BJ (cell line): ENCODE measurements around the gene AMMECR1L. TPM values are rescaled to one million over a fixed set of nuclear protein-coding genes. Genes with fewer than 3 reads are reported as not detected.

Experiments used
- CTCF ChIA-PET: fragments of 350-600 bp; formaldehyde crosslinking; extraction: SDS; loops from one replicate; lab custom pipeline; 2021; ENCODE audit warnings: antibody characterized with exemption, inconsistent platforms; lab: Yijun Ruan, JAX
- POLR2A ChIA-PET: fragments of 300-600 bp; sonication (Branson Sonifier 250); formaldehyde crosslinking; extraction: SDS; loops from one replicate; lab custom pipeline; 2021; ENCODE audit warnings: antibody characterized with exemption; lab: Charles Lee
- DNase-seq: peaks from one replicate; pipeline ENCODE4 v3.0.0-alpha.2; 2011; ENCODE audit warnings: low read depth
- H3K27me3 ChIP-seq: 2 replicates; pipeline ENCODE4 v1.6.0; 2011; ENCODE audit warnings: low read length; ENCODE audit not compliant: control insufficient read depth, insufficient read depth
- H3K36me3 ChIP-seq: 2 replicates; pipeline ENCODE4 v1.5.1; 2011; ENCODE audit warnings: low read length; ENCODE audit not compliant: control insufficient read depth, insufficient read depth
- H3K4me3 ChIP-seq: 2 replicates; pipeline ENCODE4 v1.5.1; 2011; ENCODE audit warnings: low read depth, mild to moderate bottlenecking, control low read depth, low read length
- CTCF ChIP-seq: IDR thresholded peaks from 2 replicates; pipeline ENCODE4 v1.5.1; 2011; ENCODE audit warnings: low read depth, mild to moderate bottlenecking, control low read depth, inconsistent platforms, low read length, moderate library complexity; ENCODE audit not compliant: insufficient read depth
- polyA plus RNA-seq: library from polyadenylated mRNA; depleted of rRNA; stranded (reverse); fragments of >200 nt; gene quantifications from 2 replicates; pipeline ENCODE4 v1.2.3, GENCODE V29; 2011

Gene AMMECR1L
- polyA plus RNA-seq, 1 experiment: 15.1 TPM

GRCh38 chr2:127847931-127848330 is 37.8 kb downstream of the AMMECR1L start:
- no peak for DNase-seq
- CTCF ChIA-PET: interaction anchor here (1.4 kb wide), 1 partner anchor 257 kb away, joined by 4 read pairs; no protein-coding TSS in a partner anchor
- Histone ChIP-seq H3K27me3 (no peaks in the 10 kb centered on the region), H3K4me3 (no peak overlapping the region), H3K36me3 (peaks cover 14% of the 10 kb centered on the region)
- POLR2A ChIA-PET: no interaction called here
- TF ChIP-seq CTCF: no peak

GRCh38 chr2:127844973-127845372 is 40.8 kb downstream of the AMMECR1L start:
- no peaks in the 10 kb centered on the region for H3K27me3 ChIP-seq
- H3K4me3 ChIP-seq: no peak overlapping the region
- CTCF ChIA-PET: interaction anchor here (1.2 to 2.0 kb wide), 2 partner anchors 9 to 23 kb away, joined by 3 to 4 read pairs; no protein-coding TSS in a partner anchor
- TF ChIP-seq CTCF: no peak
- H3K36me3 ChIP-seq: peaks cover 10% of the 10 kb centered on the region
- no peak for DNase-seq
- POLR2A ChIA-PET: no interaction called here

GRCh38 chr2:127843677-127844076 is 42.1 kb downstream of the AMMECR1L start:
- Histone ChIP-seq H3K27me3 (no peaks in the 10 kb centered on the region), H3K4me3 (no peak overlapping the region), H3K36me3 (peaks cover 8% of the 10 kb centered on the region)
- POLR2A ChIA-PET: no interaction called here
- TF ChIP-seq CTCF: no peak
- DNase-seq: no peak
- CTCF ChIA-PET: interaction anchor here (2.0 kb wide), 1 partner anchor 10 kb away, joined by 4 read pairs; no protein-coding TSS in a partner anchor

GRCh38 chr2:127841466-127842178 is 44.1 kb downstream of the AMMECR1L start:
- POLR2A ChIA-PET: no interaction called here
- TF ChIP-seq CTCF: no peak
- Histone ChIP-seq H3K4me3 (no peak overlapping the region), H3K27me3 (0 out of 2 replicates have a peak, but pooled peaks cover 1% of the 10 kb centered on the region), H3K36me3 (peaks cover under 1% of the 10 kb centered on the region; the same call in 1 of the 2 replicates)
- no peak for DNase-seq
- CTCF ChIA-PET: interaction anchor here (1.3 kb wide), 1 partner anchor 11 kb away, joined by 3 read pairs; no protein-coding TSS in a partner anchor

- POLR2A ChIA-PET: no interaction called here
These were observed 44.9 kb downstream of the AMMECR1L start for GRCh38 chr2:127840893-127841292.

More at GRCh38 chr2:127840893-127841292, 44.9 kb downstream of the AMMECR1L start:
- Histone ChIP-seq H3K27me3 (0 out of 2 replicates have a peak, but pooled peaks cover 1% of the 10 kb centered on the region), H3K36me3 (no peaks in the 10 kb centered on the region; the same call in 1 of the 2 replicates), H3K4me3 (no peak overlapping the region)
- CTCF ChIA-PET: no interaction called here
- TF ChIP-seq CTCF: no peak
- no peak for DNase-seq
